Ovary (tissue), 3 donors: Measurements from ENCODE around the gene ARHGAP1.

Experiments used
- CTCF ChIP-seq, 3 donors: fragments of 450-650 bp in 2 of 3; fragments of 200-600 bp in 1 of 3; IDR thresholded peaks; one replicate each; pipeline versions ENCODE4 v1.5.1 to v1.8.0; 2016 to 2022; ENCODE audit warnings: antibody characterized with exemption in 3 of 3, mild to moderate bottlenecking in 1 of 3
- POLR2A ChIP-seq: fragments of 450-650 bp; IDR thresholded peaks from one replicate; pipeline ENCODE4 v1.6.1; 2017; ENCODE audit warnings: antibody characterized with exemption, mild to moderate bottlenecking, moderate library complexity
- donor health status: DM: no; HTN: no; CAD: no.

- no peak for TF ChIP-seq CTCF (IDR thresholded peaks at IDR 0.05)
- no peak for TF ChIP-seq POLR2A
Observed at GRCh38 chr11:46694607-46695006, 5.8 kb downstream of the ARHGAP1 start.
